Gastrocnemius medialis (tissue), 4 donors: ENCODE results near the gene PIAS1. TPM values are rescaled to one million over a fixed set of nuclear protein-coding genes. Genes with fewer than 3 reads are reported as not detected.
"Not testable (repeated sequence)": the region's sequence is repeated elsewhere in the genome, so short reads cannot be mapped to it uniquely, and the experiment has no call there.

ENCODE experiments used
- ATAC-seq, 2 donors: fragments of 150-250 bp; one replicate each; pipeline ENCODE4 v1.9.1; 2016
- DNase-seq, 2 donors: peaks; one replicate each; pipeline ENCODE4 v3.0.0-alpha.2; 2019
- H3K27ac ChIP-seq, 4 donors: fragments of 200-600 bp; sonication (generic); 1 replicate in 1 of 4; 2 replicates in 3 of 4; pipeline ENCODE4 v1.5.1; 2016 to 2018; ENCODE audit warnings: mild to moderate bottlenecking in 2 of 4, moderate library complexity in 1 of 4
- H3K27me3 ChIP-seq, 3 donors: fragments of 200-600 bp; sonication (generic) in 2 of 3; 1 replicate in 1 of 3; 2 replicates in 2 of 3; pipeline versions ENCODE4 v1.5.1 to v1.6.0; 2016 to 2019; ENCODE audit warnings: mild to moderate bottlenecking in 1 of 3, moderate library complexity in 1 of 3
- H3K36me3 ChIP-seq, 2 donors: fragments of 200-600 bp; sonication (generic) in 1 of 2; one replicate each; pipeline ENCODE4 v1.5.1; 2017 to 2018
- H3K4me1 ChIP-seq, 2 donors: fragments of 200-600 bp; sonication (generic) in 1 of 2; one replicate each; pipeline ENCODE4 v1.5.1; 2016 to 2017; ENCODE audit warnings: mild to moderate bottlenecking in 2 of 2
- H3K4me3 ChIP-seq, 4 donors: fragments of 200-600 bp; sonication (generic) in 3 of 4; 1 replicate in 1 of 4; 2 replicates in 3 of 4; pipeline ENCODE4 v1.5.1; 2016 to 2019; ENCODE audit warnings: mild to moderate bottlenecking in 2 of 4
- H3K9me3 ChIP-seq, 3 donors: fragments of 200-600 bp; sonication (generic) in 2 of 3; 1 replicate in 1 of 3; 2 replicates in 2 of 3; pipeline ENCODE4 v1.5.1; 2016 to 2019
- POLR2A ChIP-seq, 2 donors: fragments of 450-650 bp; IDR thresholded peaks; one replicate each; pipeline ENCODE4 v1.6.1; 2017; ENCODE audit warnings: antibody characterized with exemption in 2 of 2, mild to moderate bottlenecking in 2 of 2, moderate library complexity in 2 of 2
- in situ Hi-C, 4 donors: fragments of 200-750 bp; cut with MboI; loops; one replicate each; pipeline versions ENCODE4 v1.15.0 to v1.8.0; 2017; ENCODE audit warnings: low sequenced_read_pairs in 4 of 4
- intact Hi-C: fragments of 100-400 bp; cut with DNase I; formaldehyde crosslinking; loops from one replicate; pipeline ENCODE4 v1.15.1; 2023; ENCODE audit warnings: low total_unique reads
- total RNA-seq, 4 donors: library from RNA; depleted of rRNA; stranded (reverse); fragments of >200 nt; gene quantifications; one replicate each; pipeline versions ENCODE4 v1.1.0 to v1.2.3, GENCODE V29; 2016
- TF ChIP-seq, protein P1 (sequence below), 5 experiments: fragments of 450-650 bp in 3 of 5; fragments of 200-600 bp in 2 of 5; sonication (generic) in 2 of 5; IDR thresholded peaks in 4 of 5; conservative IDR thresholded peaks in 1 of 5; 1 replicate in 4 of 5; 2 replicates in 1 of 5; pipeline ENCODE4 v1.5.1; 2016 to 2019; ENCODE audit warnings: antibody characterized with exemption in 5 of 5, mild to moderate bottlenecking in 3 of 5, moderate library complexity in 3 of 5

The PIAS1 gene
- total RNA-seq, 4 donors from 2014 or later, result 16.4 to 71.9 (median 23.5) TPM

DNA sequence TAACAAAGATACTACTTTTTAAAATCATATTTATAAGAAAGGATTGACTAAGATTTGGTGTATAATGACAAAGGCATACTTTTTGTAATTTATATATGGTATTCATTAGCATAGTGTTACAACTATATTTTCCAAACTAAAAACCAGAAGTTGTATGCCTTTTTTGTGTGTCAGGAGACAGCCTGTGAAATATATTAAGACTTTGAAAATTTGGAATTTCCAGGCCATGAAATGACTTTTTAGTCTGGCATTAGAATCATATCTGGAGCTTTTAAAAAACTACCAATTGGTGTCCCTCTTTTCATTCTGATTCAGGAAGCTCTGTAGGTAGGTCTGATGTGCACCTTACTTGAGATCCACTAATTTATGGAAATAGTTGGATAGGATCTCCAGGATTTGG lies 109.1 kb downstream of the PIAS1 start:
- TF ChIP-seq, protein P1, sequence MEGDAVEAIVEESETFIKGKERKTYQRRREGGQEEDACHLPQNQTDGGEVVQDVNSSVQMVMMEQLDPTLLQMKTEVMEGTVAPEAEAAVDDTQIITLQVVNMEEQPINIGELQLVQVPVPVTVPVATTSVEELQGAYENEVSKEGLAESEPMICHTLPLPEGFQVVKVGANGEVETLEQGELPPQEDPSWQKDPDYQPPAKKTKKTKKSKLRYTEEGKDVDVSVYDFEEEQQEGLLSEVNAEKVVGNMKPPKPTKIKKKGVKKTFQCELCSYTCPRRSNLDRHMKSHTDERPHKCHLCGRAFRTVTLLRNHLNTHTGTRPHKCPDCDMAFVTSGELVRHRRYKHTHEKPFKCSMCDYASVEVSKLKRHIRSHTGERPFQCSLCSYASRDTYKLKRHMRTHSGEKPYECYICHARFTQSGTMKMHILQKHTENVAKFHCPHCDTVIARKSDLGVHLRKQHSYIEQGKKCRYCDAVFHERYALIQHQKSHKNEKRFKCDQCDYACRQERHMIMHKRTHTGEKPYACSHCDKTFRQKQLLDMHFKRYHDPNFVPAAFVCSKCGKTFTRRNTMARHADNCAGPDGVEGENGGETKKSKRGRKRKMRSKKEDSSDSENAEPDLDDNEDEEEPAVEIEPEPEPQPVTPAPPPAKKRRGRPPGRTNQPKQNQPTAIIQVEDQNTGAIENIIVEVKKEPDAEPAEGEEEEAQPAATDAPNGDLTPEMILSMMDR (IDR thresholded peaks at IDR 0.05 in 4 of 5, conservative IDR thresholded peaks at IDR 0.05 in 1 of 5), result no peak
- TF ChIP-seq POLR2A (IDR thresholded peaks at IDR 0.05), result no peak
- H3K27me3 ChIP-seq, result no peaks in the 10 kb centered on the region
- intact Hi-C loops, result no loop called here

DNA sequence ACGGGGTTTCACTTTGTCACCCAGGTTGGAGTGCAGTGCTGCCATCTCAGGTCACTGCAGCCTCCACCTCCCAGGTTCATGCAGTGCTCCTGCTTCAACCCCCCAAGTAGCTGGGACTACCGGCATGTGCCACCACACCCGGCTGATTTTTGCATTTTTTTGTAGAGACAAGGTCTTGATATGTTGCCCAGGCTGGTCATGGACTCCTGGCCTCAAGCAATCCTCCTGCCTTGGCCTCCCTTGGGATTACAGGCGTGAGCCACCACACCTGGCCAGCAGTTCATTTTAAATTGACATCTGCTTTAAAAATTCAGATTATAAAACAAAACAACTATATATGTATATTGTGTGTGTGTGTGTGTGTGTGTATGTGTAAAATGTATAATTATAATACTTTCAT lies 112.7 kb downstream of the PIAS1 start:
- ATAC-seq, result no peak
- in situ Hi-C loops, result no loop called here
- H3K27me3 ChIP-seq, result no peaks in the 10 kb centered on the region

More for the DNA sequence above, 109.1 kb downstream of the PIAS1 start:
- ATAC-seq (no peak), DNase-seq (no peak)
- no peak overlapping the region for H3K27ac ChIP-seq
- H3K4me3 ChIP-seq, result no peak overlapping the region
- H3K9me3 ChIP-seq, result no peaks in the 10 kb centered on the region
- in situ Hi-C loops, result no loop called here
- H3K4me1 ChIP-seq, result no peaks in the 10 kb centered on the region
- peaks cover 0 to 12% of the 10 kb centered on the region in 2 donors for H3K36me3 ChIP-seq

DNA sequence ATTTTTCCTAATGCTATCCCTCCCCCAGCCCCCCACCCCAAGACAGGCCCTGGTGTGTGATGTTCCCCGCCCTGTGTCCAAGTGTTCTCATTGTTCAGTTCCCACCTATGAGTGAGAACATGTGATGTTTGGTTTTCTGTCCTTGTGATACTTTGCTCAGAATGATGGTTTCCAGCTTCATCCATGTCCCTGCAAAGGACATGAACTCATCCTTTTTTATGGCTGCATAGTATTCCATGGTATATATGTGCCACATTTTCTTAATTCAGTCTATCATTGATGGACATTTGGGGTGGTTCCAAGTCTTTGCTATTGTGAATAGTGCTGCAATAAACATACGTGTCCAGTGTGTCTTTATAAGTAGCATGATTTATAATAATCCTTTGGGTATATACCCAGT lies 117.9 kb downstream of the PIAS1 start:
- DNase-seq, H3K9me3 ChIP-seq, H3K27me3 ChIP-seq, H3K27ac ChIP-seq, intact Hi-C loops, in situ Hi-C loops, H3K4me1 ChIP-seq, ATAC-seq, H3K4me3 ChIP-seq: not testable (repeated sequence)
- H3K36me3 ChIP-seq, result peaks cover 0 to 29% of the 10 kb centered on the region in 2 donors

More for the DNA sequence above, 112.7 kb downstream of the PIAS1 start:
- H3K36me3 ChIP-seq, result peaks cover 0 to 7% of the 10 kb centered on the region in 2 donors
- no peaks in the 10 kb centered on the region for H3K4me1 ChIP-seq
- no peak for TF ChIP-seq POLR2A (IDR thresholded peaks at IDR 0.05)
- TF ChIP-seq, protein P1 (IDR thresholded peaks at IDR 0.05 in 4 of 5, conservative IDR thresholded peaks at IDR 0.05 in 1 of 5), result no peak
- no peak overlapping the region for H3K27ac ChIP-seq
- no peaks in the 10 kb centered on the region for H3K9me3 ChIP-seq
- no peak for DNase-seq
- H3K4me3 ChIP-seq, result no peak overlapping the region
- intact Hi-C loops, result no loop called here

DNA sequence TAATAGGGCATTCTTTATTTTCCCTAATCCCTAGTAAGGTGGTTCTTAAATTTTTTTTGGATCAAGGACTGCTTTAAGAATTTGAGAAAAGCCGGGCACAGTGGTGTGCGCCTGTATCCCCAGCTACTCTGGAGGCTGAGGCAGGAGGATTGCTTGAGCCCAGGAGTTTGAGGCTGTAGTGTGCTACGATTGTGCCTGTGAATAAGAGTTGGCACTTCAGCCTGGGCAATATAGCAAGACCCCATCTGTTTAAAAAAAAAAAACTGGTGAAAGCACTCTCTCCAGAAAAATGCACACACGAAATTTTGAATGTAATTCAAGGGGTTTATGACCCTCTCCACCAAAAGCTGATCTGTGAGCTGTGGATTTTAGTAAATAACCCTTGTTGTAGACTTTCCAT lies 119.0 kb downstream of the PIAS1 start:
- Histone ChIP-seq H3K27ac (no peak overlapping the region), H3K9me3 (no peaks in the 10 kb centered on the region), H3K36me3 (peaks cover 2 to 38% of the 10 kb centered on the region in 2 donors), H3K4me1 (no peaks in the 10 kb centered on the region), H3K27me3 (no peaks in the 10 kb centered on the region), H3K4me3 (no peak overlapping the region)
- no peak for DNase-seq
- intact Hi-C loops (no loop called here), in situ Hi-C loops (no loop called here)
- no peak for ATAC-seq
- no peak for TF ChIP-seq POLR2A (IDR thresholded peaks at IDR 0.05)
- TF ChIP-seq, protein P1 (IDR thresholded peaks at IDR 0.05 in 4 of 5, conservative IDR thresholded peaks at IDR 0.05 in 1 of 5), result no peak

DNA sequence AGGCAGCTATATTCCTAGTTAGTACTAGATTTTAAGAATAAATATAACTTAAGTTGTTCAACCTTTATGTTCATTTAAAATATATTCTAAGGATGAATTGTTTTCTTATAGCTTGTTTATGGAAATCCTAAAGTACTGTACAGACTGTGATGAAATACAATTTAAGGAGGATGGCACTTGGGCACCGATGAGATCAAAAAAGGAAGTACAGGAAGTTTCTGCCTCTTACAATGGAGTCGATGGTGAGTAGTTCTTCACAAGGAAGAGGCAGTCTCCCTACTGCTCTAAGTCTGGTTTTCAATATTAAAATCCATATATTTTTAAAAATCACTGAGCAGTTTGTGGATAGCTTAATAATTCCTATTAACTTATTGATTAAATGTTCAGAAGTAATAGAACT lies 121.4 kb downstream of the PIAS1 start:
- DNase-seq (no peak), ATAC-seq (no peak)
- Histone ChIP-seq H3K4me1 (no peaks in the 10 kb centered on the region), H3K4me3 (no peak overlapping the region), H3K36me3 (peaks cover 2 to 45% of the 10 kb centered on the region in 2 donors), H3K9me3 (no peaks in the 10 kb centered on the region), H3K27ac (no peak overlapping the region), H3K27me3 (no peaks in the 10 kb centered on the region)
- in situ Hi-C loops (no loop called here), intact Hi-C loops (no loop called here)
- TF ChIP-seq, protein P1 (IDR thresholded peaks at IDR 0.05 in 4 of 5, conservative IDR thresholded peaks at IDR 0.05 in 1 of 5), result no peak
- no peak for TF ChIP-seq POLR2A (IDR thresholded peaks at IDR 0.05)
